GM19395 (cell line): ENCODE measurements around the gene MAGI3.

Experiments
- ATAC-seq: cut with Tn5 transposase; IDR thresholded peaks from one replicate; pipeline ENCODE4 v1.9.1; 2021; ENCODE audit warnings: mild to moderate bottlenecking, moderate library complexity; ENCODE audit not compliant: unreplicated experiment

MAGI3 gene

DNA sequence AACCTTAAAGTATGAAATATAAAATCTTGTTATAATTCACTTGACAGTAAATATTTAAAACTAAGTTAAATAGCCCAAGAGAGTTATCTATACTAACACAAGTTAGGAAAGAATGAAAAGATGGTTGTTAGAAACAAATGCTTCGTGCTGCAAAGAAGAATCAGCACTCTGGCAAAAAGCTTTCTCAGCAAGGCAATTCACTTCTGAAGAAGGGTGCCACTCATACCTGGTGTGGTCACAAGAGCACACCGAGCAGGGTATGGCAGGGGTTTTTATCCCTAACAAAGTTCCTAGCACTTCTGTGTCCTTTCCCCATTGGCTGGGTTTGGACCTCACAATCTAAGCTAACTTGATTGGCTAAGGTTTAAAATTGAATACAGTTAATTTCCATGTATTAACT lies 121.0 kb downstream of the MAGI3 start:
- ATAC-seq = no peak

- ATAC-seq = no peak
Measured at GRCh38 chr1:113515498-113515897, 125.2 kb downstream of the MAGI3 start.

DNA sequence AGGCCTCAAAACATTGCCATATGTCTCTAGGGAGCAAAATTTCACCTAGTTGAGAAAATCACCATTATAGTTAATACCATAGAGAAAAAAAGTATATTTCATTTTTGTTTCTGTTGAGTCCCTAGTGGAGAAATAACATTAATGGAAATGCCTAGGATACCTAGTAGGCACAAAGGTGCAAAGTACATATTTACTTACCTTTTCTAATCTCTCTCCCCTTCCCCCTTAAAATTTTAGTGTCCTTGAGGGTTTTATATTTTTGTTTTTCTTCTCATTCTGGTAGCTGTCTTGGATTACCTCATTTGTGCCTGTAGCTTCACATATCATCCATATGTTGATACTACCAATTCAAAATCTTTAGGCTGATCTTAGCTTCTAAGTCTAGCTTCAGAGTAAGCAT lies 127.0 kb downstream of the MAGI3 start:
- ATAC-seq = no peak

GRCh38 chr1:113517983-113518382 lies 127.7 kb downstream of the MAGI3 start:
- ATAC-seq = no peak

- ATAC-seq = no peak
Measured at GRCh38 chr1:113519556-113519955, 129.2 kb downstream of the MAGI3 start.

- no peak for ATAC-seq
Measured at GRCh38 chr1:113530021-113530420, 139.7 kb downstream of the MAGI3 start.

DNA sequence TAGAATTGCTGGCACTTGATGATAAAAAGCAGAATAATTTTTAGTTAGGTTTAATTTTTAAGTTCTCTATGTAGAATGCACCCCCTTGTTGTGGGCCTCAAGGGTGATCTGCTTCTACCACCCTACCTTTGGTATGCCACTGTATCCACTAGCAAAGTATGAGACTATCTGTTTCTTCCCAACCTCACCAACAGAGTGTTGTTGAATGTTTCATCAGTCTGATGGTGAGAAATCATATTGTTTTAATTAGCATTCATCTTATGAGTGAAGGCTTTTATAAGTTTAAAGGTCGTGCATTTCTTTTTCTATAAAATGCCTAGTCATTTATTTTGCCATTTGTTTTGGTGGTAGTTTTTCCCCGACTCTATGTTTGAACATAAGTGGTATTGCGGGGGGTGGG lies 141.0 kb downstream of the MAGI3 start:
- ATAC-seq = no peak

DNA sequence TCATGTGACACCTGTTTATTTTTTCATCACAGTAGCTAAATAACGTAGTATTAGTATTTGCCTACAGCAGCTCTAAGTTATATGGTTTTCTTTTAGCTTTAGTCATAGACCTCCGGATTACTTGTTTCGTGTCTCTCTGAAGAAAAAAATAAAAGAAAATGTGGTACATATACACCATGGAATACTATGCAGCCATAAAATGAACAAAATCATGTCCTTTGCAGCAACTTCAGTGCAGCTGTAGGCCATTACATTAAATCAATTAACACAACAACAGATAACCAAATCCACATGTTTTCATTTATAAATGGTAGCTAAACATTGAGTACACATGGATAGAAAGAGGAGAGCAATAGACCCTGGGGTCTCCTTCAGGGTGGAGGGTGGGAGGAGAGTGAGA lies 142.7 kb downstream of the MAGI3 start:
- ATAC-seq = no peak

DNA sequence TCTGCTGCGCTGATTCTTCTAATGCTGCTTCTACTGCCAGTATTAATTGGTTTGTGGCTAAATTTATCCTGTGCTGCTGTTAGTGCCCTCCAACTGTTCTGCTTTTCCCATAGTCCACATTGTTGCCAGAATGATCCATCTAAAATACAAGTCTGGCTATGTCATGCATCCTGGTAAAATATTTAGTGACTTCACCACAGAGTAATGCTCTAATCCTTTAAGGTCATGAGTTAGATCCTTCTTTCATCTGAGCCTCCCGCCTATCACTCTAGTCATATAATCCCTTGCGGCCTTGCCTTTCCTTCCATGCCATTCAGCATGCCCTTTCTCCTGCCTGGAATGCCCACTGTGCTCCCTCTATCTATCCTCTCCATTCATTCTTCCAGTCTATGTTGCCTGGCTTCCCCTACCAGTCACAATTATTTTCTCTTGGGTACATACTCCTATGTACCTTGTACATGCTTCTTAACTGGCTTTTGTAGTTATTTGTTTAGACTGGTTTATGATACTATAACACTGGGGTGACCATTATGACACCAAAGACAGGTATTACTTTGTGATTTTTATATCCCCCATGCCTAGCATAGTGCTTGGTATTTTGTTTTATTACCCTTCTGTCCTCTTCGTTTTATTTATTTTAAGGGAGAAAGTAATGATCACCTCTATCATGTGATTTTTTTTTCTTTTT lies 144.0 kb downstream of the MAGI3 start:
- no peak for ATAC-seq

DNA sequence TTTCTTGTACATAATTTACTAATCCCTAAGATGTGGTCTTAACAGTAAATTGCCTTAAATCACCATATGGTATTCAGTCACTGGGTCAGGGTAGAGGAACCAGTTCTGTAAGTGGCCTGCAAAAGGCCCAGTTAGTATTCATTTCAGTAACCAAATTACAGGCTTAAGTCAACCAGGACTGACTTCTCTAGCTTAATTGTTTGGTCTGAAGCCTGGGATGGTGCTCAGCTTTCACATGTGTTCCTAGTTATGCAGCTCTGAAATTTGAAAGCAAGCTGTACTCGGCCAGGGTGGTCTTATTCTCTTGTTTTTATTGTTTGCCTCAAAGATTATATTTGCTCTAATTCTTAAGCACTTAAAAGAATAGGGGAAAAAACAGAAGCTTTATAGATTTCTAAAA lies 144.6 kb downstream of the MAGI3 start:
- ATAC-seq = no peak

GRCh38 chr1:113536182-113536780 lies 146.0 kb downstream of the MAGI3 start:
- no peak for ATAC-seq

DNA sequence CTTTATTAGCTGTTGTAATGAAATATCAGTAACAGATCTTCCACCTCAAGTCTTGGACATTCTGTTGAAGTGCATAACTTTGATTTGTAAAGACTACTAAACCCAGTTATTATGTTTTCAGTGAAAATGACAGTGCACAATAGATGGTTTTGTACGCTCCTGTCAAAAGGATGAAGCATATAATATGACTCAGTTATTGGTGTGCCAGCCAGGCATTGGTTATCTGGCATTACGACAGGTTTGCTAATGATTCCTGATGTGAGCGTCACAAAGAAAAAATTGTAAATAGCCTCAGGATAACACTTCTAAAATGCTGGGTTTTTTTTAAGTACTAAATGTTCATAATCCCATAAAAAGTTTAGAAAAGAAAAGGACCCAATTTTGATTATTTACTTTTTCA lies 147.9 kb downstream of the MAGI3 start:
- no peak for ATAC-seq

DNA sequence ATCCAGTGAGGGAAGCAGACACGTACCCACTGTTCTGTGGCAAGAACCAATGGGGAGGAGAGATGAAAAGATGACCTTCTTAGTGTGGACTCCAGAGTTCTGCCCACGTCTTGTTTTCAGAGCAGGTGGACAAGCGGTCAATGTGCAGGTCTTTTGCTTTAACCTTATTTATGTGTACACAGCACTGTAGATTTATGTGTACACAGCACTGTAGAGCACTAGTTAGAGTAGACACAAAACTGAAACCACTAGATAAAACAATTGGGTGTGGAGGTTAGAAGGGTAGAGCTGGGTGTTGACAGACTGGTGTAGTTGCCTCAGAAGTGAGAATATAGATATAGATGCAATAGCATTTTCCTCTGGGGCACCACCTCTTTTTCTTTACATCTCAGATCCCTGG lies 150.0 kb downstream of the MAGI3 start:
- no peak for ATAC-seq

- ATAC-seq = no peak
Measured at GRCh38 chr1:113541106-113541505, 150.8 kb downstream of the MAGI3 start.

- ATAC-seq = no peak
Measured at GRCh38 chr1:113542221-113542701, 151.9 kb downstream of the MAGI3 start.

DNA sequence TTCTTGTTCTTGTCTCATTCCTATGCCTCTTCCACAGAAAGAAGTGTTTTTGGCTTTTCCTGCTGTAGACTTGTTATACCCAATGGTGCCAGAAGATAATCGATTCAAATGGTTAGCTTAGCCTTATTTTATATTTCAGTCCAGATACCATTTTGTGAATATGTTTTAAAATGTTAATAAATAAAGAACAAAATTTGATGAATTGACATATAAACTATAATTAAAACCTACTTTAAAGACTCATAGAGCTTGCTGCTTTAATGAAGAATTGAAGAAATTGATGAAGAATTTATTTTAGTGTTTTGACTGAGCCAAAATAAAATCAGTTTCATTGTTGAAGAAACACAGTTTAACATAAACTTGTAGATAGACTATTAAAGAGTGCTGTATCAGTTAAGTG lies 152.8 kb downstream of the MAGI3 start:
- no peak for ATAC-seq

- ATAC-seq = no peak
Measured at GRCh38 chr1:113545210-113545609, 154.9 kb downstream of the MAGI3 start.

DNA sequence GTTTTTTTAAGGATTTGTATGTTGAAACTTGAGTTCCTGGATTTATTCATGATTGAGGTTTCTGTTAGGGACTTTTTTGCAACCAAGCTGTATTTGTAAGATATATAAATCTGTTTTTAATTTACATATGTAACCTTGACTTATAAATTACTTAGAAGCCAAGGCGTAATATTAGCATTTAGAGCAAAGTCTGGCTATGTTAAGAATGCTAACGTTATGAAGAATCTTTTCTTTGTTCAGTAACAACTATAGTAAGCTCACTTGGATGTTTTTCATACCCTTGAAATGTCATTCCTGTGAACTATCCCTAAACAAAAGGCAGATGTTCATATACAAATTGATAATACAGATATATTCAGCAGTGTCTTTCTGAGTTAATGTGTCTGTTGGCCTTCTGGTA lies 155.3 kb downstream of the MAGI3 start:
- ATAC-seq = no peak

- ATAC-seq = no peak
Measured at GRCh38 chr1:113551728-113552127, 161.4 kb downstream of the MAGI3 start.

GRCh38 chr1:113552244-113552643 lies 161.9 kb downstream of the MAGI3 start:
- no peak for ATAC-seq

DNA sequence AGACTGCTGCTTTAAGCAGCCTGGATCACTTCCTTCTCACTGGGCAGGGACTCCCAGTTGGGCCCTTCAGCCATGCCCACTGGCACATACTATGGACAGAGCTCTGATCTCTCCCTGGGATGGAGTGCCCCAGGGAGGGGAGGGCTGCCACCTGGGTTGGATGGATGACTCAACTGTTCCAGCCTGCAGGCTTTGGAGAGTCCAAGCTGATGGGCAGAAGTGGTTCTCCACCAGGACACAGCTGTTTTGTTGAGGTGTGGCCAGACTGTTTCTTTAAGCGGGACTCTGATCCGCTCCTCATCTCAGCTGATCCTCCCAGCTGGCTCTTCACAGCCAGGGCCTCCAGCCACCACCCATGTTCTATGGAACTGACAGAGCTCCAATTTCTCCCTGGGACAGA lies 166.9 kb downstream of the MAGI3 start:
- ATAC-seq = no peak

GRCh38 chr1:113565621-113566020 lies 175.3 kb downstream of the MAGI3 start:
- ATAC-seq = no peak

DNA sequence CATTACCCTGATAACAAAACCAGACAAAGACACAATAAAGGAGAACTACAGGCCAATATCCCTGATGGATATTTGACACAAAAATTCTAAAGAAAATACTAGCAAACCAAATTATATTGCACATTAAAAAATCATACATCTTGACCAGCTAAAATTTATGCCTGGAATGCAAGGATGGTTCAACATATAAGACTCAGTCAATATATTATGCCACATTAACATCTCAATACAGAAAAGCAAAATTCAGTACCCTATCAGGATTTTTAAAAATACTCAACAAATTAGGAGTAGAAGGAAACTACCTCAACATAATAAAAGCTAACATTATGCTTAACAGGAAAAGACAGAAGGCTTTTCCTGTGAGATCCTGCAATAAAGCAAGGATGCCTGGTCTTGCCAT lies 177.1 kb downstream of the MAGI3 start:
- no peak for ATAC-seq
